Fibroblast of lung (primary cell): Measurements from ENCODE around the gene SEC22A. TPM values are rescaled to one million over a fixed set of nuclear protein-coding genes. Genes with fewer than 3 reads are reported as not detected.

Experiments used
- DNase-seq, 2 donors: peaks; one replicate each; pipeline versions ENCODE4 v3.0.0 to v3.0.0-alpha.2; 2010; ENCODE audit warnings: low read depth in 2 of 2
- H2AFZ ChIP-seq: 2 replicates; pipeline ENCODE4 v1.5.1; 2012; ENCODE audit warnings: low read length, control low read depth, inconsistent platforms
- H3K27ac ChIP-seq: 2 replicates; pipeline ENCODE4 v1.5.1; 2011; ENCODE audit warnings: low read length, control low read depth; ENCODE audit not compliant: insufficient read depth
- H3K27me3 ChIP-seq: 2 replicates; pipeline ENCODE4 v1.5.1; 2011; ENCODE audit warnings: mild to moderate bottlenecking, low read length; ENCODE audit not compliant: control insufficient read depth, insufficient read depth
- H3K36me3 ChIP-seq: 2 replicates; pipeline ENCODE4 v1.5.1; 2011; ENCODE audit warnings: low read length; ENCODE audit not compliant: control insufficient read depth, insufficient read depth
- H3K4me1 ChIP-seq: 2 replicates; pipeline ENCODE4 v1.5.1; 2011; ENCODE audit warnings: low read length; ENCODE audit not compliant: control insufficient read depth, insufficient read depth; ENCODE audit errors: extremely low read depth
- H3K4me2 ChIP-seq: 2 replicates; pipeline ENCODE4 v1.5.1; 2011; ENCODE audit warnings: low read length, control low read depth; ENCODE audit not compliant: insufficient read depth; ENCODE audit errors: extremely low read depth
- H3K4me3 ChIP-seq, 4 experiments: fragments of 200-600 bp in 1 of 4; sonication (generic) in 1 of 4; replicated peaks in 1 of 4; 2 replicates each; pipeline ENCODE4 v1.5.1; 2011 to 2016; ENCODE audit warnings: low read length in 4 of 4, low read depth in 3 of 4, mild to moderate bottlenecking in 3 of 4, control low read depth in 2 of 4, inconsistent platforms in 1 of 4, mixed read lengths in 1 of 4; ENCODE audit not compliant: insufficient read depth in 1 of 4; ENCODE audit errors: control extremely low read depth in 1 of 4
- H3K79me2 ChIP-seq: 2 replicates; pipeline ENCODE4 v1.5.1; 2012; ENCODE audit warnings: mild to moderate bottlenecking, low read length, inconsistent platforms; ENCODE audit not compliant: control insufficient read depth, insufficient read depth
- H3K9ac ChIP-seq: 2 replicates; pipeline ENCODE4 v1.5.1; 2011; ENCODE audit warnings: mild to moderate bottlenecking, low read length, control low read depth; ENCODE audit not compliant: insufficient read depth
- H3K9me3 ChIP-seq: 2 replicates; pipeline ENCODE4 v1.5.1; 2012; ENCODE audit warnings: low read depth, low read length; ENCODE audit not compliant: control insufficient read depth, insufficient read depth
- H4K20me1 ChIP-seq: 2 replicates; pipeline ENCODE4 v1.5.1; 2011; ENCODE audit warnings: low read length; ENCODE audit not compliant: control insufficient read depth, insufficient read depth; ENCODE audit errors: extremely low read depth
- EZH2 ChIP-seq: IDR thresholded peaks from 2 replicates; pipeline ENCODE4 v1.5.1; 2012; ENCODE audit warnings: low read length, control low read depth, mild to moderate bottlenecking; ENCODE audit errors: missing control alignments
- polyA plus RNA-seq, 2 donors: library from polyadenylated mRNA; depleted of rRNA in 1 of 2; stranded (reverse) in 1 of 2; unstranded in 1 of 2; fragments of >200 nt; gene quantifications; 2 replicates each; pipeline ENCODE4 v1.2.1, GENCODE V29; 2011 to 2012; ENCODE audit warnings: missing spikeins in 1 of 2
- total RNA-seq: library from RNA; depleted of rRNA; stranded (reverse); fragments of >200 nt; gene quantifications from 2 replicates; pipeline ENCODE4 v1.2.1, GENCODE V29; 2014
- TF ChIP-seq, protein P1 (sequence below), 2 donors: IDR thresholded peaks in 1 of 2; conservative IDR thresholded peaks in 1 of 2; 1 replicate in 1 of 2; 2 replicates in 1 of 2; pipeline ENCODE4 v1.5.1; 2011 to 2012; ENCODE audit warnings: low read length in 2 of 2, control low read depth in 1 of 2, inconsistent platforms in 1 of 2, low read depth in 1 of 2, mild to moderate bottlenecking in 1 of 2

Gene SEC22A
- total and polyA plus RNA-seq, 2 donors (not counting 1 experiment from before 2014, with no cell fraction given), result 45.4 to 52.7 TPM

- no peak overlapping the region for H3K27ac ChIP-seq
- peak in 1 of 2 donors; percentile 23 for DNase-seq
These were observed 7.2 kb upstream of the SEC22A start for GRCh38 chr3:123194552-123194951.

GRCh38 chr3:123198372-123198771 lies 3.4 kb upstream of the SEC22A start:
- no peaks in the 10 kb centered on the region for H3K4me1 ChIP-seq

More at GRCh38 chr3:123194552-123194951, 7.2 kb upstream of the SEC22A start:
- TF ChIP-seq, protein P1, sequence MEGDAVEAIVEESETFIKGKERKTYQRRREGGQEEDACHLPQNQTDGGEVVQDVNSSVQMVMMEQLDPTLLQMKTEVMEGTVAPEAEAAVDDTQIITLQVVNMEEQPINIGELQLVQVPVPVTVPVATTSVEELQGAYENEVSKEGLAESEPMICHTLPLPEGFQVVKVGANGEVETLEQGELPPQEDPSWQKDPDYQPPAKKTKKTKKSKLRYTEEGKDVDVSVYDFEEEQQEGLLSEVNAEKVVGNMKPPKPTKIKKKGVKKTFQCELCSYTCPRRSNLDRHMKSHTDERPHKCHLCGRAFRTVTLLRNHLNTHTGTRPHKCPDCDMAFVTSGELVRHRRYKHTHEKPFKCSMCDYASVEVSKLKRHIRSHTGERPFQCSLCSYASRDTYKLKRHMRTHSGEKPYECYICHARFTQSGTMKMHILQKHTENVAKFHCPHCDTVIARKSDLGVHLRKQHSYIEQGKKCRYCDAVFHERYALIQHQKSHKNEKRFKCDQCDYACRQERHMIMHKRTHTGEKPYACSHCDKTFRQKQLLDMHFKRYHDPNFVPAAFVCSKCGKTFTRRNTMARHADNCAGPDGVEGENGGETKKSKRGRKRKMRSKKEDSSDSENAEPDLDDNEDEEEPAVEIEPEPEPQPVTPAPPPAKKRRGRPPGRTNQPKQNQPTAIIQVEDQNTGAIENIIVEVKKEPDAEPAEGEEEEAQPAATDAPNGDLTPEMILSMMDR (conservative IDR thresholded peaks at IDR 0.05 in 1 of 2, IDR thresholded peaks at IDR 0.05 in 1 of 2; ENCODE audit: low read depth in 1 of 2, low read length in 2 of 2), result peak; percentile 47 to 63
- TF ChIP-seq EZH2, result no peak
- no peak overlapping the region for H3K4me3 ChIP-seq
- no peak overlapping the region for H3K9ac ChIP-seq
- H4K20me1 ChIP-seq, result no peaks in the 10 kb centered on the region
- H3K9me3 ChIP-seq, result no peaks in the 10 kb centered on the region
- H3K79me2 ChIP-seq, result no peaks in the 10 kb centered on the region
- no peaks in the 10 kb centered on the region for H3K36me3 ChIP-seq
- H3K4me2 ChIP-seq, result no peak overlapping the region
- no peaks in the 10 kb centered on the region for H3K4me1 ChIP-seq
- no peak overlapping the region for H2AFZ ChIP-seq
- H3K27me3 ChIP-seq, result no peaks in the 10 kb centered on the region

DNA sequence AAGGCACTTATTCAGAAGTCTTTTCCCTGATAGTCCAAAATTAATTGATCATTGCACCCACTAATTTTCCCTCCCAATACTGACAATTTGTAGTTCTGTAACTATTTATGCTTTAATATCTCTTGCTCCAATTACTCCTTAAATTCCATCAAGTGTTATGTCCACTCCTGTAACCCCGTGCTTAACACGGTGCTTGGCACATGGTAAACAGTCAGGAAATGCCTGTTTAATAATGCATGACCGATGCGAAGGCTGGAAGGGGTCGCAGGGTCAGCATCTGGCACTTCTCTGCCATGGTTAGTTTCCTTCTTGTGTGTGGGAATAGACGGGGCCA lies 553 bp upstream of the SEC22A start:
- Histone ChIP-seq H3K4me3 (peak overlapping the region; percentile 84 to 100 (median 92)), H3K9ac (peak overlapping the region; percentile 91), H3K9me3 (no peaks in the 10 kb centered on the region), H3K27ac (peak overlapping the region; percentile 30), H3K4me2 (peak overlapping the region; percentile 96), H2AFZ (peak overlapping the region; percentile 81), H4K20me1 (no peaks in the 10 kb centered on the region), H3K36me3 (no peaks in the 10 kb centered on the region), H3K79me2 (peaks cover 19% of the 10 kb centered on the region), H3K4me1 (no peaks in the 10 kb centered on the region), H3K27me3 (no peaks in the 10 kb centered on the region)
- TF ChIP-seq, protein P1 (conservative IDR thresholded peaks at IDR 0.05 in 1 of 2, IDR thresholded peaks at IDR 0.05 in 1 of 2; ENCODE audit: low read depth in 1 of 2, low read length in 2 of 2), result no peak
- TF ChIP-seq EZH2, result no peak
- DNase-seq, result peak in 1 of 2 donors; percentile 3

More at GRCh38 chr3:123198372-123198771, 3.4 kb upstream of the SEC22A start:
- H3K27me3 ChIP-seq, result no peaks in the 10 kb centered on the region
- H2AFZ ChIP-seq, result no peak overlapping the region
- TF ChIP-seq, protein P1 (conservative IDR thresholded peaks at IDR 0.05 in 1 of 2, IDR thresholded peaks at IDR 0.05 in 1 of 2; ENCODE audit: low read depth in 1 of 2, low read length in 2 of 2), result no peak
- no peak for TF ChIP-seq EZH2
- no peak overlapping the region for H3K27ac ChIP-seq
- DNase-seq, result no peak
- no peak overlapping the region for H3K4me3 ChIP-seq
- no peaks in the 10 kb centered on the region for H3K36me3 ChIP-seq
- H3K9me3 ChIP-seq, result no peaks in the 10 kb centered on the region
- H3K4me2 ChIP-seq, result no peak overlapping the region
- H3K79me2 ChIP-seq, result peaks cover 13% of the 10 kb centered on the region
- H4K20me1 ChIP-seq, result no peaks in the 10 kb centered on the region
- no peak overlapping the region for H3K9ac ChIP-seq
